GM10266 (cell line): ENCODE measurements around the gene KRTAP10-8.
"Not testable (repeated sequence)": the region's sequence is repeated elsewhere in the genome, so short reads cannot be mapped to it uniquely, and the experiment has no call there.

Experiments
- DNase-seq: peaks from one replicate; pipeline ENCODE4 v3.0.0; 2012; ENCODE audit errors: extremely low spot score
- CTCF ChIP-seq: IDR thresholded peaks from 2 replicates; pipeline ENCODE4 v1.5.1; 2012; ENCODE audit warnings: mild to moderate bottlenecking, low read depth; ENCODE audit not compliant: control insufficient read depth, insufficient read depth; ENCODE audit errors: missing control alignments

Gene KRTAP10-8

DNA sequence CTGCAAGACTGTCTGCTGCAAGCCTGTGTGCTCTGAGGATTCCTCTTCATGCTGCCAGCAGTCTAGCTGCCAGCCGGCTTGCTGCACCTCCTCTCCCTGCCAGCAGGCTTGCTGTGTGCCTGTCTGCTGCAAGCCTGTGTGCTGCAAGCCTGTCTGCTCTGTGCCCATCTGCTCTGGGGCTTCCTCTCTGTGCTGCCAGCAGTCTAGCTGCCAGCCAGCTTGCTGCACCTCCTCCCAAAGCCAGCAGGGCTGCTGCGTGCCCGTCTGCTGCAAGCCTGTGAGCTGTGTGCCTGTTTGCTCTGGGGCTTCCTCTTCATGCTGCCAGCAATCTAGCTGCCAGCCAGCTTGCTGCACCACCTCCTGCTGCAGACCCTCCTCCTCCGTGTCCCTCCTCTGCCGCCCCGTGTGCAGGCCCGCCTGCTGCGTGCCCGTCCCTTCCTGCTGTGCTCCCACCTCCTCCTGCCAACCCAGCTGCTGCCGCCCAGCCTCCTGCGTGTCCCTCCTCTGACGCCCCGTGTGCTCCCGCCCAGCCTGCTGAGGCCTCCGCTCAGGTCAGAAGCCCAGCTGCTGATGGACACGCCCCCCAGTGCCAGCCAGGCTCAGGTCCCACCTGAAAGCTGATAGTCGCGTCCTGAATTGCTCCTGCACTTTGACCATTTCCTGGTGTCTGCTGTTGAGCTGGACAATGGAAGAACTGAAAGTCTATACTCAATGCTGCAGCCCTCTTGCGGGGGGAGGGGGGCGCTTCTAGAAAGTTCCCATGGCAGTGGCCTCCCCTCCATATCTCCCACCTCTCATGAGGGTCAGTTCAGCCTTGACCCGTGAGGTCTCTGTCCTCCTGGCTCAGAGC is 37.2 kb upstream of the KRTAP10-8 start:
- no peak for TF ChIP-seq CTCF
- DNase-seq = no peak

GRCh38 chr21:44575307-44576024 is 36.4 kb upstream of the KRTAP10-8 start:
- TF ChIP-seq CTCF = no peak
- no peak for DNase-seq

DNA sequence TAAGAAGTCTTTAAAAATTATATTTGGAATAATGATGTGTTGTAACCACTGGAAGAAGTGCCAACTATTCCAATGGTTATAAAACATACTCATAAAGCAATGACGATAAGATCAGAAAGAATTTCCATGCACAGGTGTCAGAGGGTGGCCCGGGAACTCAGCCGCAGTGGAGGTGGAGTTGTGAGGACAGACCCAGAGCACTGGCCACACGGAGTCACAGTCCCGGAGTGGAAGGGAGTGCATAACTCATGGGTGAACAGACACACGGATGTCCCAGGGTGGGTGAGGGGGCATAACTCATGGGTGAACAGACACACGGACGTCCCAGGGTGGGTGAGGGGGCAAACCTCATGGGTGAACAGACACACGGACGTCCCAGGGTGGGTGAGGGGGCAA is 35.9 kb upstream of the KRTAP10-8 start:
- no peak for DNase-seq
- TF ChIP-seq CTCF = no peak

DNA sequence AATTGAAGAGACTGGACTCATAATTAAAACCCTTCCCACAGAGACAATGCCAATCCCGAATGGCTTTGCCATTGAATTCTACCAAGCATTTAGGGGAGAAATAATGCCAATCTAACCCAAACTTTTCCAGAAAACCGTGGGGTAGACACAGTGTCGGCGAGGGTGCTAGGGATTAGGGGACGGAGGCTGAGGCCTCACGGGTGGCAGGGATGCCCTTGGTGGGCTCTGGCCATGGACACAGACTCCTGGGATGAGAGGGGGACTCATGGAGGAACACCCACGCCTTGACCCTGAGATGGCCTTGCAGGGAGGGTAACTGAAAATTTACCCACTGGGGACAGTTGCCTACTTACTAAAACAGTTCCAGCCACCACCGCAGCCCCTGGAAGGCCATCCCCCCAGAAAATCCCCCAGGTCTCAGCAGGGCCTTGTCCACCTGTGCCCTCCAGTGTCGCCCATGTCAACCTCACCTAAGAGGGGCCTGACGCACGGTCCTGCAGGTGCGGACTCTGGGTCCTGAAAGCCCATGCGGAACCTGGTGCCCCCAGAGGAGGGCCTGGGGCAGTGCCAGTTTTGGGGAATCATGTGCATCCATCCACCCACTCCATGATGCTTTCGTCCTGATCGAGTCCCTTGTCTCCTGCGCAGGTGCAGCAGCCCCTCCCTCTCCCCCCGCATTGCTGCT is 33.4 kb upstream of the KRTAP10-8 start:
- DNase-seq = no peak
- no peak for TF ChIP-seq CTCF

- DNase-seq = no peak
- TF ChIP-seq CTCF = no peak
Measured at GRCh38 chr21:44579056-44579832, 32.6 kb upstream of the KRTAP10-8 start.

DNA sequence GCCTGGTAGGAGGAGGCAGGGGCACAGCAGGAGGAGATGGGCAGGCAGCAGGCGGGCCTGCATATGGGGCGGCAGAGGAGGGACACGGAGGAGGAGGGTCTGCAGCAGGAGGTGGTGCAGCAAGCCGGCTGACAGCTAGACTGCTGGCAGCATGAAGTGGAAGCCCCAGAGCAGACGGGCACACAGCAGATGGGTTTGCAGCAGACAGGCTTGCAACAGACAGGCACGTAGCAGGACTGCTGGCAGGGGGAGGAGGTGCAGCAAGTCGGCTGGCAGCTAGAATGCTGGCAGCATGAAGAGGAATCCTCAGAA is 32.1 kb upstream of the KRTAP10-8 start:
- no peak for DNase-seq
- no peak for TF ChIP-seq CTCF

DNA sequence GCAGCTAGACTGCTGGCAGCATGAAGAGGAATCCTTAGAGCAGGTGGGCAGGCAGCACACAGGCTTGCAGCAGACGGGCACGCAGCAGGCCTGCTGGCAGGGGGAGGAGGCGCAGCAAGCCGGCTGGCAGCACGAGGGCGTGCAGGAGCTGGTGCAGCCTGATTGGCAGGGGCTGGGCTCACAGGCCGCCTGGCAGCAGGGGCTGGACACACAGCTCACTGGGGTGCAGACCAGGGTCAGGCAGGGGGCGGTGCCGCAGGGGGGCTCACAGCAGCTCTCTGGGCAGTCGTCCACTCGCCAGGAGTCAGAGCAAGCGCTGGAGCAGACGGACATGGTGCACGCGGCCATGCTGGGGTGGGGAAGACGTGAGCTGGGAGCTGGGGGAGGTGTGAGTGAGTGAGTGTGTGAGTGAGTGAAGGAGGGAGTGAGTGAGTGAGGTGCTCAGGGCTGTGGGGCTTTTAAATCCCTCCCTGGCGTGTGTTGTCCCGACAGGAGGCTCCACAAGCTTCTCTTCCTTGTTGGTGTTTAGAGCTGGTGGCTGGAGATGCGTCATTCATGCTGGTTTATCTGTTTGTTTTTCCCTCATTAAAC is 31.6 kb upstream of the KRTAP10-8 start, which contains the start of gene KRTAP10-5:
KRTAP10-5 (minus strand) TSS at position 374 of the 591 bp plus-strand sequence; CDS start at position 348, 26 bp downstream.
- not testable (repeated sequence) for DNase-seq
